Panc1 (cell line): ENCODE data around the gene SEC23A. TPM values are rescaled to one million over a fixed set of nuclear protein-coding genes. Genes with fewer than 3 reads are reported as not detected.

Source experiments
- ATAC-seq: fragments of 200-7000 bp; cut with Tn5 transposase; 2 replicates; pipeline ENCODE4 v1.9.1; 2020; ENCODE audit warnings: mild to moderate bottlenecking, moderate library complexity
- BruUV-seq: library from RNA; stranded (reverse); fragments of 400-500 nt; replicated peaks from 2 replicates; lab custom pipeline; 2021; lab: Mats Ljungman, UMichigan
- CTCF ChIA-PET: fragments of 300-600 bp; sonication (Branson Sonifier 250); formaldehyde crosslinking; loops from one replicate; lab custom pipeline; 2022; ENCODE audit warnings: antibody characterized with exemption; lab: Charles Lee
- POLR2A ChIA-PET: fragments of 300-600 bp; sonication (Branson Sonifier 250); formaldehyde crosslinking; loops from one replicate; lab custom pipeline; 2022; ENCODE audit warnings: antibody characterized with exemption; lab: Charles Lee
- DNase-seq: peaks from one replicate; pipeline ENCODE4 v3.0.0-alpha.2; 2010; ENCODE audit warnings: low read depth, low spot score
- H3K27ac ChIP-seq: 2 replicates; pipeline ENCODE4 v1.5.1; 2011; ENCODE audit warnings: mild to moderate bottlenecking, low read length, inconsistent platforms
- H3K27me3 ChIP-seq: fragments of 200-500 bp; sonication (Bioruptor generic); 2 replicates; pipeline ENCODE4 v1.6.0; 2014; ENCODE audit warnings: low read length, inconsistent platforms; ENCODE audit not compliant: control insufficient read depth, insufficient read depth
- H3K36me3 ChIP-seq: fragments of 200-500 bp; sonication (Bioruptor generic); 2 replicates; pipeline ENCODE4 v1.5.1; 2014; ENCODE audit warnings: inconsistent platforms, mild to moderate bottlenecking, low read length, moderate library complexity; ENCODE audit not compliant: control insufficient read depth, insufficient read depth
- H3K4me1 ChIP-seq: 2 replicates; pipeline ENCODE4 v1.5.1; 2011; ENCODE audit warnings: inconsistent platforms, mild to moderate bottlenecking, low read length, moderate library complexity; ENCODE audit not compliant: control insufficient read depth, insufficient read depth
- H3K4me3 ChIP-seq, 2 experiments: 2 replicates each; pipeline ENCODE4 v1.5.1; 2011 to 2012; ENCODE audit warnings: low read depth in 2 of 2, low read length in 2 of 2, mild to moderate bottlenecking in 2 of 2, inconsistent platforms in 1 of 2, moderate library complexity in 1 of 2
- H3K9me3 ChIP-seq: fragments of 200-500 bp; sonication (Bioruptor generic); 2 replicates; pipeline ENCODE4 v1.5.1; 2014; ENCODE audit warnings: low read depth, mild to moderate bottlenecking, inconsistent platforms, low read length, moderate library complexity; ENCODE audit not compliant: control insufficient read depth, insufficient read depth
- CTCF ChIP-seq: fragments of 450-650 bp; IDR thresholded peaks from 2 replicates; pipeline ENCODE4 v1.5.1; 2017; ENCODE audit warnings: mild to moderate bottlenecking
- POLR2AphosphoS5 ChIP-seq: IDR thresholded peaks from 2 replicates; pipeline ENCODE4 v1.6.1; 2012; ENCODE audit warnings: mild to moderate bottlenecking, low read depth, low read length, moderate library complexity
- REST ChIP-seq, 2 experiments: IDR thresholded peaks; 2 replicates each; pipeline ENCODE4 v1.6.1; 2011 to 2012; ENCODE audit warnings: low read depth in 2 of 2, control low read depth in 1 of 2, low read length in 1 of 2, mild to moderate bottlenecking in 1 of 2, moderate library complexity in 1 of 2; ENCODE audit not compliant: insufficient read depth in 1 of 2
- SIN3A ChIP-seq: IDR thresholded peaks from 2 replicates; pipeline ENCODE4 v1.6.1; 2012; ENCODE audit warnings: low read depth, mild to moderate bottlenecking, low read length, moderate library complexity, borderline replicate concordance; ENCODE audit not compliant: insufficient read depth
- TCF7L2 ChIP-seq: IDR thresholded peaks from 2 replicates; pipeline ENCODE4 v1.6.1; 2011; ENCODE audit warnings: mild to moderate bottlenecking, low read depth, low read length, inconsistent platforms
- in situ Hi-C: cut with HindIII; loops from 2 replicates; pipeline ENCODE4 v1.10.0; 2016; ENCODE audit warnings: low sequenced_read_pairs, low pct_unique_long_range_greater_than_20kb
- intact Hi-C: fragments of 100-400 bp; cut with micrococcal nuclease; formaldehyde crosslinking; loops from one replicate; pipeline ENCODE4 v1.10.0; 2022; ENCODE audit not compliant: unreplicated experiment
- total RNA-seq: library from RNA; stranded (reverse); gene quantifications from one replicate; pipeline ENCODE4 v1.2.1, GENCODE V29; 2021; ENCODE audit not compliant: unreplicated experiment

The SEC23A gene
- total RNA-seq, 1 experiment from 2014 or later: 76.7 TPM

GRCh38 chr14:39025250-39025809 is 77.7 kb downstream of the SEC23A start:
- Histone ChIP-seq H3K36me3 (no peaks in the 10 kb centered on the region), H3K4me1 (no peaks in the 10 kb centered on the region), H3K4me3 (no peak overlapping the region), H3K9me3 (no peaks in the 10 kb centered on the region), H3K27ac (no peak overlapping the region), H3K27me3 (no peaks in the 10 kb centered on the region)
- POLR2A ChIA-PET: no interaction called here
- intact Hi-C loops (no loop called here), in situ Hi-C loops (no loop called here)
- no TSS peak for BruUV-seq
- no peak for DNase-seq
- TF ChIP-seq REST (IDR thresholded peaks at IDR 0.05; ENCODE audit: insufficient read depth in 1 of 2, low read depth in 2 of 2, low read length in 1 of 2): no peak
- TF ChIP-seq TCF7L2: no peak
- no peak for TF ChIP-seq CTCF
- no peak for TF ChIP-seq POLR2AphosphoS5
- TF ChIP-seq SIN3A: no peak
- ATAC-seq: no peak
- CTCF ChIA-PET: no interaction called here

- no peaks in the 10 kb centered on the region for H3K4me1 ChIP-seq
- in situ Hi-C loops (no loop called here), intact Hi-C loops (no loop called here)
- no peak for ATAC-seq
- H3K9me3 ChIP-seq: no peaks in the 10 kb centered on the region
- POLR2A ChIA-PET: no interaction called here
- no peaks in the 10 kb centered on the region for H3K36me3 ChIP-seq
- TF ChIP-seq TCF7L2 (no peak), SIN3A (no peak), CTCF (no peak), POLR2AphosphoS5 (no peak), REST (IDR thresholded peaks at IDR 0.05; ENCODE audit: insufficient read depth in 1 of 2, low read depth in 2 of 2, low read length in 1 of 2) (no peak)
- CTCF ChIA-PET: no interaction called here
- BruUV-seq: no TSS peak
- H3K4me3 ChIP-seq: no peak overlapping the region
- H3K27ac ChIP-seq: no peak overlapping the region
- no peaks in the 10 kb centered on the region for H3K27me3 ChIP-seq
- no peak for DNase-seq
Observed at GRCh38 chr14:39023939-39024871, 78.8 kb downstream of the SEC23A start.
